H1 (cell line): ENCODE data around the gene IFRD1. TPM values are rescaled to one million over a fixed set of nuclear protein-coding genes. Genes with fewer than 3 reads are reported as not detected.

Experiments
- CTCF ChIA-PET: fragments of 300-600 bp; sonication (Branson Sonifier 250); formaldehyde crosslinking; loops from one replicate; lab custom pipeline; 2021; ENCODE audit not compliant: partially characterized antibody; lab: Charles Lee
- POLR2A ChIA-PET: fragments of 300-600 bp; sonication (Branson Sonifier 250); formaldehyde crosslinking; loops from one replicate; lab custom pipeline; 2021; ENCODE audit warnings: inconsistent platforms; ENCODE audit not compliant: partially characterized antibody; lab: Charles Lee
- DNase-seq, 2 experiments: peaks; one replicate each; pipeline versions ENCODE4 v3.0.0 to v3.0.0-alpha.2; 2010 to 2022; ENCODE audit warnings: low spot score in 2 of 2, low read depth in 1 of 2, mixed read lengths in 1 of 2
- FAIRE-seq: peaks from 2 replicates; lab custom pipeline; 2011; peaks lifted over from hg19 to GRCh38; lab: Jason Lieb, UNC
- H2AFZ ChIP-seq: 2 replicates; pipeline ENCODE4 v1.8.1; 2012; ENCODE audit warnings: low read length, inconsistent platforms
- H2AK5ac ChIP-seq: 2 replicates; pipeline ENCODE4 v1.6.1; 2013; ENCODE audit warnings: low read depth, low read length
- H2BK120ac ChIP-seq: replicated peaks from 2 replicates; pipeline ENCODE3; 2013; ENCODE audit warnings: low read depth, low read length, inconsistent platforms
- H2BK12ac ChIP-seq: 2 replicates; pipeline ENCODE4 v1.6.1; 2013; ENCODE audit warnings: low read depth, low read length
- H2BK15ac ChIP-seq: 2 replicates; pipeline ENCODE4 v1.6.1; 2013; ENCODE audit warnings: low read length
- H2BK20ac ChIP-seq: 2 replicates; pipeline ENCODE4 v1.6.1; 2013; ENCODE audit warnings: low read length
- H2BK5ac ChIP-seq: 2 replicates; pipeline ENCODE4 v1.6.1; 2013; ENCODE audit warnings: low read depth, low read length
- H3K14ac ChIP-seq: 2 replicates; pipeline ENCODE4 v1.6.1; 2013; ENCODE audit warnings: inconsistent platforms; ENCODE audit not compliant: insufficient read length
- H3K18ac ChIP-seq: 2 replicates; pipeline ENCODE4 v1.6.1; 2013; ENCODE audit warnings: low read length; ENCODE audit errors: extremely low read depth
- H3K23ac ChIP-seq: 2 replicates; pipeline ENCODE4 v1.6.1; 2013; ENCODE audit warnings: inconsistent platforms; ENCODE audit not compliant: insufficient read length
- H3K23me2 ChIP-seq: 2 replicates; pipeline ENCODE4 v1.6.1; 2013; ENCODE audit warnings: low read depth, low read length
- H3K27ac ChIP-seq: 2 replicates; pipeline ENCODE4 v1.6.1; 2011; ENCODE audit warnings: low read depth, low read length, inconsistent platforms
- H3K27me3 ChIP-seq, 4 experiments: replicated peaks in 1 of 4; 1 replicate in 1 of 4; 2 replicates in 3 of 4; pipeline versions ENCODE4 v1.6.1 to v1.8.1; 2011 to 2013; ENCODE audit warnings: low read length in 3 of 4, mild to moderate bottlenecking in 3 of 4, inconsistent platforms in 2 of 4, mixed read lengths in 2 of 4, moderate library complexity in 1 of 4; ENCODE audit not compliant: control insufficient read depth in 3 of 4, insufficient read depth in 3 of 4; ENCODE audit errors: extremely low read depth in 1 of 4
- H3K36me3 ChIP-seq, 4 experiments: 2 replicates each; pipeline versions ENCODE4 v1.6.1 to v1.8.1; 2011 to 2013; ENCODE audit warnings: mild to moderate bottlenecking in 4 of 4, low read length in 3 of 4, moderate library complexity in 2 of 4, control low read depth in 1 of 4, inconsistent platforms in 1 of 4; ENCODE audit not compliant: insufficient read depth in 4 of 4, control insufficient read depth in 2 of 4
- H3K4ac ChIP-seq: replicated peaks from 2 replicates; pipeline ENCODE3; 2013; ENCODE audit warnings: low read length, low read depth, mixed read lengths, inconsistent platforms; ENCODE audit not compliant: insufficient read length
- H3K4me1 ChIP-seq, 4 experiments: replicated peaks in 1 of 4; 1 replicate in 1 of 4; 2 replicates in 3 of 4; pipeline versions ENCODE4 v1.6.1 to v1.8.1; 2011 to 2013; ENCODE audit warnings: low read length in 3 of 4, inconsistent platforms in 2 of 4, mixed read lengths in 1 of 4; ENCODE audit not compliant: insufficient read depth in 4 of 4, control insufficient read depth in 3 of 4
- H3K4me2 ChIP-seq, 2 experiments: 2 replicates each; pipeline versions ENCODE4 v1.6.1 to v1.8.1; 2011 to 2013; ENCODE audit warnings: low read depth in 2 of 2, low read length in 2 of 2, control low read depth in 1 of 2, inconsistent platforms in 1 of 2, mild to moderate bottlenecking in 1 of 2; ENCODE audit not compliant: insufficient read depth in 1 of 2
- H3K4me3 ChIP-seq, 4 experiments: fragments of 200-600, 300-600 bp in 1 of 4; sonication (generic), shearing (Covaris generic), sonication (Bioruptor Twin) in 1 of 4; 2 replicates each; pipeline versions ENCODE4 v1.5.1 to v1.8.1; 2011 to 2016; ENCODE audit warnings: low read length in 4 of 4, low read depth in 3 of 4, control low read depth in 2 of 4, inconsistent platforms in 2 of 4, mild to moderate bottlenecking in 2 of 4, mixed read lengths in 1 of 4, moderate library complexity in 1 of 4; ENCODE audit not compliant: insufficient read depth in 2 of 4; ENCODE audit errors: extremely low read depth in 1 of 4
- H3K56ac ChIP-seq: replicated peaks from 2 replicates; pipeline ENCODE3; 2013; ENCODE audit warnings: low read depth, mild to moderate bottlenecking, mixed read lengths, low read length, inconsistent platforms; ENCODE audit not compliant: insufficient read length
- H3K79me1 ChIP-seq: 2 replicates; pipeline ENCODE4 v1.6.1; 2013; ENCODE audit warnings: low read depth, low read length, control low read depth
- H3K79me2 ChIP-seq, 2 experiments: 2 replicates each; pipeline versions ENCODE4 v1.6.1 to v1.8.1; 2012 to 2013; ENCODE audit warnings: low read length in 2 of 2, mild to moderate bottlenecking in 2 of 2, inconsistent platforms in 1 of 2; ENCODE audit not compliant: insufficient read depth in 2 of 2, control insufficient read depth in 1 of 2
- H3K9ac ChIP-seq, 4 experiments: replicated peaks in 1 of 4; 1 replicate in 1 of 4; 2 replicates in 3 of 4; pipeline versions ENCODE4 v1.6.1 to v1.8.1; 2011 to 2013; ENCODE audit warnings: low read depth in 3 of 4, low read length in 3 of 4, control low read depth in 2 of 4, mild to moderate bottlenecking in 2 of 4, moderate library complexity in 2 of 4, inconsistent platforms in 1 of 4; ENCODE audit errors: extremely low read depth in 1 of 4
- H3K9me3 ChIP-seq, 2 experiments: 2 replicates each; pipeline versions ENCODE4 v1.6.1 to v1.8.1; 2012 to 2013; ENCODE audit warnings: mild to moderate bottlenecking in 2 of 2, moderate library complexity in 2 of 2, control low read depth in 1 of 2, inconsistent platforms in 1 of 2, low read depth in 1 of 2, low read length in 1 of 2, mixed read lengths in 1 of 2; ENCODE audit not compliant: insufficient read depth in 2 of 2
- H4K20me1 ChIP-seq, 2 experiments: replicated peaks in 1 of 2; 2 replicates each; pipeline versions ENCODE3 to v1.8.1; 2011 to 2013; ENCODE audit warnings: inconsistent platforms in 2 of 2, low read length in 2 of 2, mild to moderate bottlenecking in 1 of 2; ENCODE audit not compliant: insufficient read depth in 2 of 2, control insufficient read depth in 1 of 2
- H4K5ac ChIP-seq: 2 replicates; pipeline ENCODE4 v1.6.1; 2013; ENCODE audit warnings: low read length, low read depth, mixed read lengths, inconsistent platforms; ENCODE audit not compliant: insufficient read length
- H4K8ac ChIP-seq: 2 replicates; pipeline ENCODE4 v1.8.0; 2013; ENCODE audit warnings: mild to moderate bottlenecking, moderate library complexity, low read length, inconsistent platforms; ENCODE audit not compliant: insufficient read depth; ENCODE audit errors: extremely low read depth
- H4K91ac ChIP-seq: replicated peaks from 2 replicates; pipeline ENCODE3; 2013; ENCODE audit warnings: low read length, mixed read lengths, inconsistent platforms; ENCODE audit not compliant: insufficient read length
- HDAC6 ChIP-seq: IDR thresholded peaks from one replicate; pipeline ENCODE4 v1.7.1; 2012; ENCODE audit warnings: low read depth, mild to moderate bottlenecking, inconsistent platforms, low read length, moderate library complexity
- JUN ChIP-seq: IDR thresholded peaks from 2 replicates; pipeline ENCODE4 v1.6.1; 2011; ENCODE audit warnings: low read depth, mild to moderate bottlenecking, improper control_type of control experiment, low read length
- POLR2A ChIP-seq, 2 experiments: IDR thresholded peaks; 1 replicate in 1 of 2; 2 replicates in 1 of 2; pipeline ENCODE4 v1.6.1; 2011; ENCODE audit warnings: low read depth in 2 of 2, low read length in 2 of 2, mild to moderate bottlenecking in 2 of 2; ENCODE audit errors: control extremely low read depth in 1 of 2
- RBBP5 ChIP-seq: IDR thresholded peaks from 2 replicates; pipeline ENCODE4 v1.7.1; 2012; ENCODE audit warnings: low read depth, mild to moderate bottlenecking, inconsistent platforms, low read length, moderate library complexity, borderline replicate concordance
- SAP30 ChIP-seq: fragments of 300-600 bp; sonication (generic); IDR thresholded peaks from 2 replicates; pipeline ENCODE4 v1.7.1; 2012; ENCODE audit warnings: low read length, moderate library complexity, mild to moderate bottlenecking, inconsistent platforms; ENCODE audit not compliant: insufficient read depth, insufficient replicate concordance
- SP1 ChIP-seq: IDR thresholded peaks from 2 replicates; pipeline ENCODE4 v1.6.1; 2011; ENCODE audit warnings: low read depth, low read length
- WGBS, 2 experiments: shearing (Covaris generic) in 1 of 2; methylation state at CpG; one replicate each; pipeline versions ENCODE4 v1.1.6 to v1.1.7; 2013 to 2015; ENCODE audit warnings: low lambda C conversion rate in 2 of 2, mixed read lengths in 2 of 2, inconsistent platforms in 1 of 2, low coverage in 1 of 2, missing lambda C conversion rate in 1 of 2; ENCODE audit not compliant: insufficient replicate concordance in 2 of 2, insufficient coverage in 1 of 2, insufficient read length in 1 of 2; ENCODE audit errors: extremely low coverage in 1 of 2, missing lambda C conversion rate in 1 of 2; 5-methylcytosine and 5-hydroxymethylcytosine counted together
- polyA plus RNA-seq, 7 experiments: library from polyadenylated mRNA; depleted of rRNA in 3 of 7; stranded (reverse) in 5 of 7; unstranded in 2 of 7; fragments of >200 nt in 5 of 7; fragments of 200-250 nt in 2 of 7; gene quantifications; 1 replicate in 5 of 7; 2 replicates in 1 of 7; 4 replicates in 1 of 7; pipeline versions ENCODE4 v1.2.1 to v1.2.3, GENCODE V29; 2011 to 2013; ENCODE audit warnings: missing spikeins in 2 of 7, mixed read lengths in 2 of 7
- total RNA-seq: library from RNA; stranded (reverse); fragmentation: NEBNext Ultra II Directional; extraction: Animal tissue kit (Norgen Biotek cat#: 25700); gene quantifications from 2 replicates; pipeline ENCODE4 v1.2.1, GENCODE V29; 2021
- TF ChIP-seq, protein P1 (sequence below): IDR thresholded peaks from 2 replicates; pipeline ENCODE4 v1.6.1; 2012; ENCODE audit warnings: inconsistent platforms

Gene IFRD1
- total and polyA plus RNA-seq, 2 of the 8 experiments (the other 6 are each of a cell fraction or from before 2014, with no cell fraction given) = 23.0 to 50.4 TPM

DNA sequence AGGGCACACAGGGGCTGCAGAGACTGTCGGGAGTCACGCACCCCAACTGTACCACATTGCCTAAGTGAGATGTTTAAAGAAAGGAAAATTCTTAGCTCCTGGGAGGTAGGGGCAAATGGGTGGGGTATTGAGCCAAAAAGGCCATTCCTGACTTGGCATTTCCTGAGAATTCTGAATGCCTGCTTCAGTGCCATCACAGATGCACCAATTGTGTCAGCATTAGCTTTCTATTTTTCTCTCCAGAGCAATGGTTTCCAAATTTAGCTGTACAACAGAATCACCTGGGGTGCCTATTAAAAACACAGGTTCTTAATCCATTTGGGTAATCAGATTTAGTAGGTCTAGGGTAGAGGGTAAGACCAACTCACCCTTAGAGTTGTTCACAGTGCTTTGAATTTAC lies 73.6 kb downstream of the IFRD1 start:
- CTCF ChIA-PET = interaction anchor here (0.6 to 1.3 kb wide), 4 partner anchors 26 to 783 kb away, joined by 3 to 4 read pairs (median 4); partner anchors contain the start of gene IFRD1

More for the DNA sequence above, 73.6 kb downstream of the IFRD1 start:
- no peak overlapping the region for H3K4me3 ChIP-seq
- H3K18ac ChIP-seq = no peak overlapping the region
- H2BK5ac ChIP-seq = no peak overlapping the region
- no peaks in the 10 kb centered on the region for H3K36me3 ChIP-seq
- POLR2A ChIA-PET = no interaction called here
- no peak overlapping the region for H2BK15ac ChIP-seq
- H3K79me1 ChIP-seq = no peaks in the 10 kb centered on the region
- no peak overlapping the region for H4K5ac ChIP-seq
- H3K56ac ChIP-seq = no peak overlapping the region
- no peak overlapping the region for H3K4me2 ChIP-seq
- FAIRE-seq = no peak
- H2BK12ac ChIP-seq = no peak overlapping the region
- no peak for DNase-seq
- 0 out of 2 replicates have a peak overlapping the region, but pooled peaks have one; percentile 64 for H2AFZ ChIP-seq
- H3K9ac ChIP-seq = no peak overlapping the region
- no peak overlapping the region for H2BK20ac ChIP-seq
- no peaks in the 10 kb centered on the region for H3K9me3 ChIP-seq
- no peak overlapping the region for H4K8ac ChIP-seq
- no peak overlapping the region for H2BK120ac ChIP-seq
- no peak overlapping the region for H3K23ac ChIP-seq
- no peaks in the 10 kb centered on the region for H4K20me1 ChIP-seq
- TF ChIP-seq SAP30 (no peak), JUN (no peak), RBBP5 (no peak), HDAC6 (no peak), SP1 (no peak), POLR2A (IDR thresholded peaks at IDR 0.05; ENCODE audit: control extremely low read depth in 1 of 2, low read depth in 2 of 2, low read length in 2 of 2) (no peak)
- TF ChIP-seq, protein P1, sequence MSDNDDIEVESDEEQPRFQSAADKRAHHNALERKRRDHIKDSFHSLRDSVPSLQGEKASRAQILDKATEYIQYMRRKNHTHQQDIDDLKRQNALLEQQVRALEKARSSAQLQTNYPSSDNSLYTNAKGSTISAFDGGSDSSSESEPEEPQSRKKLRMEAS = no peak
- TF ChIP-seq, all 59 proteins: peak for 0
- no peak overlapping the region for H3K14ac ChIP-seq
- no peaks in the 10 kb centered on the region for H3K23me2 ChIP-seq
- no peak overlapping the region for H4K91ac ChIP-seq
- no peaks in the 10 kb centered on the region for H3K4me1 ChIP-seq
- no peak overlapping the region for H2AK5ac ChIP-seq
- H3K27ac ChIP-seq = no peak overlapping the region
- WGBS, 2 experiments = 92% methylated on average over 2 of the region's 2 CpGs; no CpG with 5 or more reads in 1 of the 2 experiments
- H3K27me3 ChIP-seq = no peaks in the 10 kb centered on the region
- H3K4ac ChIP-seq = no peak overlapping the region
- H3K79me2 ChIP-seq = no peaks in the 10 kb centered on the region
